ENCODE measurements around the gene FAM216A.

FAM216A gene

GRCh38 chr12:110537605-110538409, 69.2 kb downstream of the FAM216A start:
- TF ChIP-seq ZFX (IDR thresholded peaks at IDR 0.05; ENCODE audit: borderline replicate concordance) = no peak
- TF ChIP-seq, protein P1, sequence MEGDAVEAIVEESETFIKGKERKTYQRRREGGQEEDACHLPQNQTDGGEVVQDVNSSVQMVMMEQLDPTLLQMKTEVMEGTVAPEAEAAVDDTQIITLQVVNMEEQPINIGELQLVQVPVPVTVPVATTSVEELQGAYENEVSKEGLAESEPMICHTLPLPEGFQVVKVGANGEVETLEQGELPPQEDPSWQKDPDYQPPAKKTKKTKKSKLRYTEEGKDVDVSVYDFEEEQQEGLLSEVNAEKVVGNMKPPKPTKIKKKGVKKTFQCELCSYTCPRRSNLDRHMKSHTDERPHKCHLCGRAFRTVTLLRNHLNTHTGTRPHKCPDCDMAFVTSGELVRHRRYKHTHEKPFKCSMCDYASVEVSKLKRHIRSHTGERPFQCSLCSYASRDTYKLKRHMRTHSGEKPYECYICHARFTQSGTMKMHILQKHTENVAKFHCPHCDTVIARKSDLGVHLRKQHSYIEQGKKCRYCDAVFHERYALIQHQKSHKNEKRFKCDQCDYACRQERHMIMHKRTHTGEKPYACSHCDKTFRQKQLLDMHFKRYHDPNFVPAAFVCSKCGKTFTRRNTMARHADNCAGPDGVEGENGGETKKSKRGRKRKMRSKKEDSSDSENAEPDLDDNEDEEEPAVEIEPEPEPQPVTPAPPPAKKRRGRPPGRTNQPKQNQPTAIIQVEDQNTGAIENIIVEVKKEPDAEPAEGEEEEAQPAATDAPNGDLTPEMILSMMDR (IDR thresholded peaks at IDR 0.05) = no peak
- H3K27ac ChIP-seq = no peak overlapping the region

DNA sequence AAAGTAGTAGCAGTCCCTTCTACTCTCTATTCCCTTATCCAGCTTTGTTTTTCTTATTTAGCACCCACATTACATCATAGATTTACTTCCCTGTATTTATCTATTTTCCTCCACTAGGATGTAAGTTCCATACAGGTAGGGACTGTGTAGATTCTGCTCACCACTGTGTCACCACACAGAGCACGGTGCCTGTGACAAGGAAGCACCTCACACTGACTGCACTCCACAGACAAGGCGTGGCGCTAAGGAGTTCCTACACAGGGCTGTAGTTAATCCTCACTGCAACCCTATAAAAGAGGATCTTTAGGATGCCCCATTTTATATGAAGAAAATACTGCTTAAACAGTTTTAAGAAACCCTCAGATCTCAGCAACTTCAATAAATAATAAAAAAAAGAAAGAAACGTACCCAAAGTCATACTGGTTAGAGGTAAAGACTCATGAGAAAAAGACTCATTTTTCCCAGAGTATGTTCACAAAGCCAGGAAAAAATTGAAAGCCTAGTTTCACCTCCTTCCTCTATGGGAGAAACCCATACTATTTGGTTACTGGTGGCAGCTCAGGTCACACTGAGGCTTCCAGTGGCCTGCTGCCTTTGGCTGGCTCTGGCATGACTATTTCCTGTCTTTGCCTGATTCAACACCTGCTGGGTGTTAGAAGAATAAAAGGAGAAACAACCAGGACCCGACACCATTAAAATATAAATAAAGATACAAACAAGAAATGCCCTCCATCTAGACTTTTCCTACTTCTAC, 70.4 kb downstream of the FAM216A start:
- TF ChIP-seq, protein P1 (IDR thresholded peaks at IDR 0.05) = no peak
- no peak for TF ChIP-seq ZFX (IDR thresholded peaks at IDR 0.05; ENCODE audit: borderline replicate concordance)
- H3K27ac ChIP-seq = no peak overlapping the region

All from 22Rv1 (cell line).